Colonic mucosa (tissue), 4 donors: ENCODE measurements around the gene SCAMP4. TPM values are rescaled to one million over a fixed set of nuclear protein-coding genes. Genes with fewer than 3 reads are reported as not detected.

Experiments used
- DNase-seq: peaks from one replicate; pipeline ENCODE4 v3.0.0-alpha.2; 2020
- H3K27ac ChIP-seq: fragments of 200-600 bp; one replicate; pipeline ENCODE4 v1.8.0; 2021
- H3K27me3 ChIP-seq: fragments of 200-600 bp; one replicate; pipeline ENCODE4 v1.8.0; 2021
- H3K36me3 ChIP-seq: fragments of 200-600 bp; one replicate; pipeline ENCODE4 v1.8.0; 2021
- H3K4me1 ChIP-seq: fragments of 200-600 bp; one replicate; pipeline ENCODE4 v1.8.0; 2021; ENCODE audit warnings: mild to moderate bottlenecking
- H3K4me3 ChIP-seq: fragments of 200-600 bp; one replicate; pipeline ENCODE4 v1.8.0; 2021
- H3K9ac ChIP-seq, 2 donors: one replicate each; pipeline ENCODE4 v1.7.0; 2013; ENCODE audit warnings: control low read depth in 2 of 2, low read depth in 2 of 2, low read length in 2 of 2
- H3K9me3 ChIP-seq: fragments of 200-600 bp; one replicate; pipeline ENCODE4 v1.8.0; 2021
- CTCF ChIP-seq: fragments of 200-600 bp; IDR thresholded peaks from one replicate; pipeline ENCODE4 v1.8.0; 2022; ENCODE audit warnings: antibody characterized with exemption, mild to moderate bottlenecking
- intact Hi-C: fragments of 100-400 bp; cut with DNase I; formaldehyde crosslinking; loops from one replicate; pipeline ENCODE4 v1.14.1; 2022
- total RNA-seq, 2 donors: library from RNA; stranded (reverse); fragmentation: NEBNext Ultra II Directional in 1 of 2; extraction: Animal tissue kit (Norgen Biotek cat#: 25700) in 1 of 2; gene quantifications; one replicate each; pipeline ENCODE4 v1.2.1, GENCODE V29; 2021
- donor health status: healthy.
- donor health status: DM: no; HTN: no; CAD: no.
- donor health status: DM: no; HTN: no; CAD: no.

The SCAMP4 gene
- total RNA-seq, 2 donors from 2014 or later, result 57.4 to 91.8 TPM

GRCh38 chr19:1957562-1958248 is 52.5 kb downstream of the SCAMP4 start:
- H3K9ac ChIP-seq, result no peak overlapping the region
- H3K9me3 ChIP-seq, result no peaks in the 10 kb centered on the region
- TF ChIP-seq CTCF, result no peak
- H3K27me3 ChIP-seq, result no peaks in the 10 kb centered on the region
- no peaks in the 10 kb centered on the region for H3K4me1 ChIP-seq
- no peak overlapping the region for H3K4me3 ChIP-seq
- DNase-seq, result no peak
- intact Hi-C loops, result no loop called here
- no peak overlapping the region for H3K27ac ChIP-seq
- H3K36me3 ChIP-seq, result no peaks in the 10 kb centered on the region

GRCh38 chr19:1959928-1960589 is 54.9 kb downstream of the SCAMP4 start:
- H3K36me3 ChIP-seq, result no peaks in the 10 kb centered on the region
- H3K9ac ChIP-seq, result no peak overlapping the region
- DNase-seq, result no peak
- no peaks in the 10 kb centered on the region for H3K9me3 ChIP-seq
- no peaks in the 10 kb centered on the region for H3K27me3 ChIP-seq
- intact Hi-C loops, result no loop called here
- H3K27ac ChIP-seq, result no peak overlapping the region
- no peak for TF ChIP-seq CTCF
- H3K4me1 ChIP-seq, result no peaks in the 10 kb centered on the region
- no peak overlapping the region for H3K4me3 ChIP-seq

GRCh38 chr19:1961000-1961883 is 56.0 kb downstream of the SCAMP4 start:
- Histone ChIP-seq H3K4me1 (no peaks in the 10 kb centered on the region), H3K27ac (no peak overlapping the region), H3K36me3 (no peaks in the 10 kb centered on the region), H3K4me3 (no peak overlapping the region), H3K9me3 (no peaks in the 10 kb centered on the region), H3K9ac (no peak overlapping the region), H3K27me3 (no peaks in the 10 kb centered on the region)
- intact Hi-C loops, result no loop called here
- no peak for DNase-seq
- no peak for TF ChIP-seq CTCF

- TF ChIP-seq CTCF, result no peak
- Histone ChIP-seq H3K36me3 (no peaks in the 10 kb centered on the region), H3K4me3 (no peak overlapping the region), H3K4me1 (no peaks in the 10 kb centered on the region), H3K9ac (no peak overlapping the region), H3K27me3 (no peaks in the 10 kb centered on the region), H3K9me3 (no peaks in the 10 kb centered on the region), H3K27ac (no peak overlapping the region)
- intact Hi-C loops, result no loop called here
- DNase-seq, result no peak
Observed at GRCh38 chr19:1962674-1963073, 57.5 kb downstream of the SCAMP4 start.

GRCh38 chr19:1967087-1967608 is 61.9 kb downstream of the SCAMP4 start:
- TF ChIP-seq CTCF, result no peak
- H3K36me3 ChIP-seq, result peaks cover 7% of the 10 kb centered on the region

More at GRCh38 chr19:1967087-1967608, 61.9 kb downstream of the SCAMP4 start:
- Histone ChIP-seq H3K9ac (no peak overlapping the region), H3K4me1 (no peaks in the 10 kb centered on the region), H3K4me3 (no peak overlapping the region), H3K9me3 (no peaks in the 10 kb centered on the region), H3K27me3 (no peaks in the 10 kb centered on the region), H3K27ac (no peak overlapping the region)
- intact Hi-C loops, result no loop called here
- DNase-seq, result no peak
